Activated B cell treated with CpG ODN at 0.5 μM for 24 hours (primary cell): Measurements from ENCODE around the gene WASHC3. TPM values are rescaled to one million over a fixed set of nuclear protein-coding genes. Genes with fewer than 3 reads are reported as not detected.
A peak's percentile ranks its signal among the peaks of the same experiment; 100 is the strongest.
"Not testable (repeated sequence)": the region's sequence is repeated elsewhere in the genome, so short reads cannot be mapped to it uniquely, and the experiment has no call there.

Experiments used
- ATAC-seq: fragments of 200-7000 bp; cut with Tn5 transposase; one replicate; pipeline ENCODE4 v1.10.0; 2021; ENCODE audit warnings: low read depth, mild to moderate bottlenecking, moderate library complexity
- CTCF ChIA-PET: fragments of 350-600 bp; sonication (Branson Sonifier 250); formaldehyde crosslinking; loops from one replicate; lab custom pipeline; 2021; ENCODE audit warnings: antibody characterized with exemption; lab: Charles Lee
- POLR2A ChIA-PET: fragments of 350-600 bp; sonication (Branson Sonifier 250); formaldehyde crosslinking; loops from one replicate; lab custom pipeline; 2021; ENCODE audit warnings: antibody characterized with exemption; lab: Charles Lee
- DNase-seq: peaks from one replicate; pipeline ENCODE4 v3.0.0; 2022
- H3K27ac Mint-ChIP-seq: one replicate; pipeline ENCODE4 v1.8.0; 2020; ENCODE audit warnings: mixed read lengths
- H3K27me3 Mint-ChIP-seq: one replicate; pipeline ENCODE4 v1.8.0; 2021; ENCODE audit warnings: mixed read lengths
- H3K36me3 Mint-ChIP-seq: one replicate; pipeline ENCODE4 v1.8.0; 2021; ENCODE audit warnings: low read depth, mixed read lengths
- H3K4me1 Mint-ChIP-seq: one replicate; pipeline ENCODE4 v1.8.0; 2021; ENCODE audit warnings: mixed read lengths
- H3K4me3 Mint-ChIP-seq: one replicate; pipeline ENCODE4 v1.8.0; 2020; ENCODE audit warnings: mild to moderate bottlenecking, mixed read lengths
- H3K9me3 Mint-ChIP-seq: one replicate; pipeline ENCODE4 v1.8.0; 2020; ENCODE audit warnings: mixed read lengths
- CTCF ChIP-seq: fragments of 200-600 bp; IDR thresholded peaks from one replicate; pipeline ENCODE4 v1.8.0; 2022; ENCODE audit warnings: antibody characterized with exemption, mild to moderate bottlenecking
- intact Hi-C: fragments of 100-400 bp; cut with micrococcal nuclease; formaldehyde crosslinking; loops from one replicate; pipeline ENCODE4 v1.15.1; 2024
- total RNA-seq: library from RNA; stranded (reverse); gene quantifications from 2 replicates; pipeline ENCODE4 v1.2.3, GENCODE V29; 2022

The WASHC3 gene
- total RNA-seq, 1 donor from 2014 or later = 50.6 TPM

DNA sequence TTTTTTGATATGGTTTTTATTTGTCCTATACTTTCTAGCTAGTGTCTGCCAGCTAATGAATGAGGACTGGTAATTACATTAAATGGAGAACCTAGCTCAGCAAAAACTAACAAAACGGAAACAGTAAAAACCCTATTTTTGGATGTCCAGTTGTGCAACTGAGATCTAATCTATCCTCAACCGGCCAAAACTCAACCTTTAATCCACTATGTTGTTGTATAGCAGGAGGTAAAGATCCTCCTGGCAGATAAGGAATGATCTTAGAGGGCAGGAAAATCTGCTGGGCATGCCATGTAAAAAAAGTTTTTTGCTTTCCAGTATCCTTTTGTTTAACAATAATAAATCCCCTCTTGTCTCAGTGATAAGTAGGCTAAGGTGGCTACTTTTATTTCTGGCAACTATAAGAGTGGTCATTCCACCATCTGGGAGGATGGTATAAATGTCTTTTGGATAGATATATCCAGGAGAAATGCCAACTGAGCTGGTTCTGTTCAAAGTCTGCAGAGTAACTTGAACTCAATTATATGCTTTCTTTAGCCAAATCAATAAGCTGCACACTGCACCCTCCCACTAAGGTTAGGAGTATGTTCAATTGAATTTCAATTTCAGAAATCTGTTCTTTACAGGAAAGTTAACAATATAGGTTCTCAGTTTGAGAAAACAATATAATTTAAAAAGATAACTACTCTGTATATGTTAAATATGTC, 40.1 kb downstream of the WASHC3 start:
- Mint-ChIP-seq H3K4me1 (no peaks in the 10 kb centered on the region), H3K9me3 (no peaks in the 10 kb centered on the region), H3K27me3 (no peaks in the 10 kb centered on the region), H3K36me3 (peaks cover 66% of the 10 kb centered on the region), H3K27ac (no peak overlapping the region), H3K4me3 (no peak overlapping the region)
- no peak for ATAC-seq
- ChIA-PET CTCF (no interaction called here), POLR2A (no interaction called here)
- intact Hi-C loops = no loop called here
- no peak for DNase-seq
- TF ChIP-seq CTCF = no peak

GRCh38 chr12:102018607-102019006, 43.2 kb downstream of the WASHC3 start:
- H3K4me1 Mint-ChIP-seq, intact Hi-C loops, ATAC-seq, H3K9me3 Mint-ChIP-seq, H3K27me3 Mint-ChIP-seq, H3K4me3 Mint-ChIP-seq, CTCF ChIA-PET, POLR2A ChIA-PET, H3K27ac Mint-ChIP-seq, DNase-seq: not testable (repeated sequence)
- H3K36me3 Mint-ChIP-seq = peaks cover 57% of the 10 kb centered on the region

- Mint-ChIP-seq H3K4me3 (no peak overlapping the region), H3K27ac (no peak overlapping the region), H3K36me3 (peaks cover 56% of the 10 kb centered on the region), H3K9me3 (no peaks in the 10 kb centered on the region), H3K27me3 (no peaks in the 10 kb centered on the region), H3K4me1 (peaks cover 4% of the 10 kb centered on the region)
- TF ChIP-seq CTCF = no peak
- CTCF ChIA-PET = no interaction called here
- intact Hi-C loops = no loop called here
- POLR2A ChIA-PET = interaction anchor here (0.9 kb wide), 1 partner anchor 45 kb away, joined by 3 read pairs; the partner anchor contains the start of gene WASHC3
- ATAC-seq (no peak), DNase-seq (no peak)
Observed at GRCh38 chr12:102016472-102016871, 45.3 kb downstream of the WASHC3 start.

GRCh38 chr12:102010265-102010994, 51.4 kb downstream of the WASHC3 start:
- intact Hi-C loops = loop anchor here (1.0 to 5.0 kb wide), 9 partner anchors 52 to 474 kb away; partner anchors contain the start of genes DRAM1, GNPTAB, NUP37 and PARPBP
- Mint-ChIP-seq H3K4me3 (peak overlapping the region; percentile 63), H3K27ac (peak overlapping the region; percentile 96), H3K27me3 (no peaks in the 10 kb centered on the region), H3K9me3 (no peaks in the 10 kb centered on the region), H3K36me3 (peaks cover 17% of the 10 kb centered on the region), H3K4me1 (peaks cover 33% of the 10 kb centered on the region)
- DNase-seq (peak; percentile 23), ATAC-seq (peak; percentile 96)
- no peak for TF ChIP-seq CTCF
- POLR2A ChIA-PET = interaction anchor here (0.5 to 1.5 kb wide), 3 partner anchors 51 to 133 kb away, joined by 3 to 9 read pairs (median 3); partner anchors contain the start of genes DRAM1 and WASHC3
- CTCF ChIA-PET = interaction anchor here (1.0 to 1.8 kb wide), 2 partner anchors 72 to 79 kb away, joined by 3 to 5 read pairs; no protein-coding TSS in a partner anchor

GRCh38 chr12:102009796-102010195, 52.0 kb downstream of the WASHC3 start:
- intact Hi-C loops = loop anchor here (1.0 to 5.0 kb wide), 9 partner anchors 53 to 475 kb away; partner anchors contain the start of genes DRAM1, GNPTAB, NUP37 and PARPBP
- Mint-ChIP-seq H3K4me1 (peaks cover 33% of the 10 kb centered on the region), H3K27me3 (no peaks in the 10 kb centered on the region), H3K9me3 (no peaks in the 10 kb centered on the region), H3K36me3 (peaks cover 16% of the 10 kb centered on the region), H3K27ac (peak overlapping the region; percentile 96), H3K4me3 (peak overlapping the region; percentile 63)
- ATAC-seq (no peak), DNase-seq (no peak)
- POLR2A ChIA-PET = interaction anchor here (1.5 kb wide), 1 partner anchor 52 kb away, joined by 9 read pairs; the partner anchor contains the start of gene WASHC3
- CTCF ChIA-PET = interaction anchor here (1.8 kb wide), 1 partner anchor 71 kb away, joined by 5 read pairs; no protein-coding TSS in a partner anchor
- no peak for TF ChIP-seq CTCF
